GM18502 (cell line): ENCODE measurements around the gene ALDH2.
"Not testable (repeated sequence)": the region's sequence is repeated elsewhere in the genome, so short reads cannot be mapped to it uniquely, and the experiment has no call there.

Experiments used
- ATAC-seq: cut with Tn5 transposase; IDR thresholded peaks from one replicate; pipeline ENCODE4 v1.9.1; 2021; ENCODE audit warnings: mild to moderate bottlenecking; ENCODE audit not compliant: unreplicated experiment, poor library complexity

ALDH2 gene

GRCh38 chr12:111766608-111767361 is at the start of gene ALDH2:
ALDH2 (plus strand) TSS chr12:111766933; CDS start chr12:111766983, 50 bp downstream.
- ATAC-seq = peak; percentile 44

- not testable (repeated sequence) for ATAC-seq
Measured at GRCh38 chr12:111719316-111719715, 47.4 kb upstream of the ALDH2 start.

DNA sequence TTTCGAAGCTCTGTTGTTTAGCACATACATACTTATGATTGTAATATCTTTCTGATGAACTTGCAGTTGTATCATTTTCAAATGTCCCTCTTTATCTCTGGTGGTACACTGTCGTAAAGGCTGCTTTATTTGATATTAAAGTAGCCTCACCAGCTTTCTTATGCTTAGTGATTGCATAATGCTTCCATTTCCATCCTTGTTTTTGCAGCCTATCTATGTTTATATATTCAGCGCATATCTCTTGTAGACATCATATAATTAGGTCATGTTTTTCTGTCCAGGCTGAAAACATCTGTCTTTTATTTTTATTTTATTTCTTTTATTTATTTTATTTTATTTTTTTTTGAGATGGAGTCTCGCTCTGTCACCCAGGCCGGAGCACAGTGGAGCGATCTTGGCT is 46.3 kb upstream of the ALDH2 start:
- no peak for ATAC-seq

GRCh38 chr12:111723646-111724360 is 42.9 kb upstream of the ALDH2 start:
- not testable (repeated sequence) for ATAC-seq

GRCh38 chr12:111728795-111729194 is 37.9 kb upstream of the ALDH2 start:
- no peak for ATAC-seq

GRCh38 chr12:111730420-111730819 is 36.3 kb upstream of the ALDH2 start:
- ATAC-seq = no peak

DNA sequence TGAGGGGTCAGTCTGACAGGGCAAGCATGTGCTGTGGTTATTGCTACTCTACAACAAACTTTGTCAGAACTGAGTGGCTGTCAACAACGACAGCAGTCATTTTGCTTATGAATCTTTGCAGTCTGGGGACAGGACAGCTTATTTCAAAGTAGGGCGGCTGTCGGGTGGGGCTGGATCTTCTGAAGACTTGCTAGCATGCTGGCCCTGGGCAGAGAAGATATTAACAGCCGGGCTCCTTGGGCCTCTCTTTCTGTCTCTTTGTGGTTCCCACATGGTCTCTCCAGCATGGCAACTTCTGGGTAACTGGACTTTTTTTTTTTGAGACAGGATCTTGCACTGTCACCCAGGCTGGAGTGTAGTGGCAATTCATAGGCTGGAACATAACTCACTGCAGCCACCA is 33.9 kb upstream of the ALDH2 start:
- ATAC-seq = no peak

DNA sequence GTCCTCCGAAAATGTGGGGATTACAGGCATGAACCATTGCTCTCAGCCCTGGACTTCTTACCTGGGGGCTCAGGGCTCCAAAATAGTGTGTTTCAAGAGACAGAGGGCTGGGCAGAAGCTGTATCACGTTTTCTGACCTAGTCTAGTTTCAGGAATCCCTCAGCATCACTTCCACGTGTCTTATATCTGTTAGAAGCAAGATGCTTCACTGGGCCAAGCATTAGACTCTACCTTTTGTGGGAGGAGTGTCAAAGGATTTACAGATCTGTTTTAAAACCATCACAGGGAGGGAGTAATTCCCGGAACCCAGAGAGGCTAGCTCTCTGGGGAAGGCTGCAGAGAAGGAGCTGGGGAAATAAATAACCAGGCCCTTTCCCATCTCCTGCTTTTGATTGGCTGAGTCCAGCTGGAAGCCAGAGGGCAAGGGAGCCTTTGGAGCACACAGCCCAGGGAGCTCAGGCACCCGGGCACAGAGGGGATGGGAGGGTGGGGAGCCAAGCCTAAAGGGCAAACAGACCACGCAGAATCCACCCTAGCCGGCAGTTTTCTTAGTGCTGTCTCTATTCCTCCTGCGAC is 33.3 kb upstream of the ALDH2 start:
- ATAC-seq = no peak

DNA sequence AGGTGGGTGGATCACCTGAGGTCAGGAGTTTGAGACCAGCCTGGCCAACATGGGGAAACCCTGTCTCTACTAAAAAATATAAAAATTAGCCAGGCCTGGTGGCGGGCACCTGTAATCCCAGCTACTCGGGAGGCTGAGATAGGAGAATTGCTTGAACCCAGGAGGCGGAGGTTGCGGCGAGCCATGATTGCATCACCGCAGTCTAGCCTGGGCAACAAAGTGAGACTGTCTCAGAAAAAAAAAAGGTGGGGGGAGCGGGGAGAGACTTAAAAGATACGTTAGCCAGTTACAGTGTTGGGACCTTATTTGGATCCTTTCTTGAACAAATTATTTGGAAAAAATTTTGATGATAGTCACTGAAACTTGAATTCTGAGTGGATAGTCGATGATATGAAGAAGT is 27.2 kb upstream of the ALDH2 start:
- not testable (repeated sequence) for ATAC-seq

GRCh38 chr12:111741235-111741812 is 25.4 kb upstream of the ALDH2 start:
- no peak for ATAC-seq

DNA sequence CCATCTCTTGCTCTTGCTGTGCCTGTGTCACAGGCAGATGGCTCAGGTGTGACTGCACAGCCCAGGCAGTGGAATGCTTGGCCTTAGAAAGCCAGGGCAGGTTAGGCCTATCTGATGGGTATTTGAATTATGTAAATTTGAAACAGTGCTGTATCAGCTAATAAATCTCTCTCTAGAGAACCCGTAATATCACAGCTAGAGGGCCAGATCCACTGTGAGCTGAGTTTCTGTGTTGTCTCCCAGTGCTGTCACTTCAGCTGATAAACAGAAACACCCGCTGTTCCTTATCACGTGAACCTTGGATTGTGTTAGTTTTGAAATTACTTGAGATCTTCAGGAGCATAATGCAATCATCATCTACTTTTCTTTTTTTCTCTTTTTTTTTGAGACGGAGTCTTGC is 21.5 kb upstream of the ALDH2 start:
- ATAC-seq = no peak

DNA sequence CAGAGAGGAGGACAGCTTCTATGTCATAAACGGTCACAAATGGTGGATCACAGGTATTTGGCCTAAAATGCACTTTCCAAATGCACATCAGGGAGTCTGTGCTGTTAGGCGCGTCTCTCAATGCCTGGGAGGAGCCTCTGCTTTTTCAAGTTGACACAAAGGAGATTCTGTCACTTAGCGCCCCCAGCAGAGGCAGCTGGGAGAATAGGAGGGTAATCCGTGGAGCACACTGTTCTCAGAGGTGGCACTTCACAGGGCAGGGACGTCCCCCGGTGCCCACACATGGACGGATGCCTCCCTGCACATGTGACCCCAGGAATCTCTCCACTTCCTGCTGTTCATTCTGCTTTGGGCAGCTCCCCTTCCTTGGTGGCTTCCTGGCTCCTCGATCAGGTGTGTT is 19.4 kb upstream of the ALDH2 start:
- no peak for ATAC-seq

DNA sequence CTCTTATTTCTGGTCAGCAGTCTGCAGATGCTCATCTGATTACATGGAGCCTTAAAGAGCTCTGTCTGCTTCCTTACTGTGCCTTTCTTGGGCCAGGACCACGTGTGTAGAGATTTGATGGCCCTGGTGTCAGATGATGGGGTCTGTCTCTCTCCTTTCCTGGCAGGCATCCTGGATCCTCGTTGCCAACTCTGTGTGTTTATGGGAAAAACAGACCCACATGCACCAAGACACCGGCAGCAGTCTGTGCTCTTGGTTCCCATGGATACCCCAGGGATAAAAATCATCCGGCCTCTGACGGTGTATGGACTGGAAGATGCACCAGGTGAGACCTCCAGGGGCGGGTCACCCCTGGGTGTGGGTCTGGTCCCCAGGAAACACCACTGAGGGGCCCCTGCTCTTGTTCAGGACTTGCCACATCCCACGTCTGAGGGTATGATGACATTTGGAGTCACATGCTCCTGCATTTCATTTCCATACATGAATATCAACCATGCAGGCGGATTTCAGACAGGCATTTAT is 18.5 kb upstream of the ALDH2 start:
- no peak for ATAC-seq

DNA sequence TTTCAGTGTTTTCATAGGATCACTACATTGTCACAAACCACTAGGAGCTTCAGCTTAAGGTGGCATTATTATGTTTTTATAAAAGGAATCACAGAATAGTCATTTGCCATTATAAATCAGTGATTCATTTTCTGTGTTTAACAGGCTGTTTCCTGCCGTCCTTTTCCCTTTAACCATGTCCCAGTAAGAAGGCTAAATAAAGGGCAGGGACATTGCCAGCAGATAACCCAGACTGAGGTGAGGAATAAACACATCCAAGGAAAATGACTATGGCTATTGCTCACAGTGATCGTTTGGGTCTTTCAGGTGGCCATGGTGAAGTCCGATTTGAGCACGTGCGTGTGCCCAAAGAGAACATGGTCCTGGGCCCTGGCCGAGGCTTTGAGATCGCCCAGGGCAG is 17.9 kb upstream of the ALDH2 start:
- no peak for ATAC-seq

DNA sequence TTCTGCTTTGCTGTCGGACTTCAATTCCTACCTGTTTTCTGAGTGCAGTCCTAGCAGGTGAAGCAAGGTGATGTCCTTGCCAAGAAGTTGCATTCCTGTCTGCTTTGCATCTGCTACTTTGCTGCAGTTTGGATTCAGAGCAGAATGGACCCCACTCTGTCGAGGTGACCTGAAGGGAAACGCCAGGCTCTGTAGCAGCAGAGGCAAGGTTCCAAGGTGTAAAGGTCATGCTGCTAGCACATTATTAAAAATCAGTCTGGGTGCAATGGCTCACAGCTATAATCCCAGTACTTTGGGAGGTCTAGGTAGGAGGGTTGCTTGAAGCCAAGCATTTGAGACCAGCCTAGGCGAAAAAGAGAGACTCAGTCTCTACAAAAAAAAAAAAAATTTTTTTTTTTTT is 17.3 kb upstream of the ALDH2 start:
- ATAC-seq = no peak

DNA sequence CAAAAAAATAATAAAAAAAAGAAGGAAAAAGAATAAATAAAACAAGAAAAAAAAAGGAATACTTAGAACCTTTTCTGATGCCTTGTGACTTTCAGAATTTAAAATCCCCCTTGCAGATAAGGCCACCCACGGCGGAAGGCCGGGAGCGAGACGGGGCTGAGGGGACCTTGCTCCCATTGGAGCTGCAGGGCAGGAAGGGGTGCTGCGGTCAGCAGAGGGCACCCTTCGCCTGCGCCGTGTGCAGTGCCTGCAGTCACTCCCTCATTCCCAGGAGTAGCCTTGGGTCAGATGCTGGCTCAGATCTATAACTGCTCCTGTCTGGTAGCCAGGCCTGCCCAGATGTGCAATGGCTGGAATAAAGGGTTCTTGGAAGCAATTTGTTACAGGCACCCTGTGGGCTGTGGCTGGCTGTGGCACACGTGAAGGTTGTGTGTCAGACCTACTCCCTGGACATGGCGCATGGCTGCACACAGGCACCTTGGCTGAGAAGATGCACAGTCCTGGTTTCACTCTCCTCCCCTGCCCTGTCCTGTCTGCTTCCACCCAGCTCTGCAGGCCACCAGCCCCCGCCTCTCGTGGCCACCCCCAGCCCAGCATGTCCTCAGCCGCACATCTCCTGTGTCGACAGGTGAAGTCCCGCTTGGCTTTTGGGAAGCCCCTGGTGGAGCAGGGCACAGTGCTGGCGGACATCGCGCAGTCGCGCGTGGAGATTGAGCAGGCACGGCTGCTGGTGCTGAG is 13.4 kb upstream of the ALDH2 start:
- no peak for ATAC-seq

DNA sequence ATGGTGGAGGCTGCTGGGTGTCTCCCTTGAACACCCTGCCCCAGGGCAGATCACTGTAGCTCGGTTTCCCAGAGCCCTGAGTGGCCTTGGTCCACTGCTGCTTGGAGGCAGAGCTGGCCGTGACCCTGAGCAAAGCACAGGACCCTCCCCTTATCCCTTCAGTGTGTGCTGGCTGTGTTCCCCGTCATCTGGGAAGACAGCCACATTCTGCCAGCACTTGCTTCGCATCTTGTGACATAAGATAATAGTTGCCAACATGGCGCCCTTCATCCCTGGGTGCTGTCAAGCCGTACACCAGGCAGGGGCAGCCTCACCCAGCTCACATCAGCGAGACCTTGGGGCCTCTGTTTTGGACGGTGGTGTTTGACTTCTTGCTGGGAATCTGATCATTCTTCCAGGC is 12.1 kb upstream of the ALDH2 start:
- no peak for ATAC-seq

DNA sequence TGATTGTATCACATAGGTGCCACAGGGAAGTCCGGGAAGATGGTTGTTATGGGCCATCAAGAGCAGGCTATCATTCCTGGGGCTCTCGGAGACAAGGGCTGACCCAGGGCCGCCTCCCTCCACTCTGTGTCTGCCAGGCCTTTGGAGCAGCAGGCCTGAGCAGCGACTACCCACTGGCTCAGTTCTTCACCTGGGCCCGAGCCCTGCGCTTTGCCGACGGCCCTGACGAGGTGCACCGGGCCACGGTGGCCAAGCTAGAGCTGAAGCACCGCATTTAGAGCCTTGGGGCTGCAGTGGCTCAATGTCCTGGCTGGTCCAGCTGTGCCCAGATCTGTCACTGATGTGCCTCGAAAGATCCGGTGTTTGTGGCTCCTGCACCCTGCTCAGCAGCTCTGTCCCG is 10.5 kb upstream of the ALDH2 start:
- no peak for ATAC-seq

GRCh38 chr12:111756681-111757080 is 10.1 kb upstream of the ALDH2 start:
- ATAC-seq = no peak
